Hepatocyte (in vitro differentiated cells): ENCODE data around the gene GMEB2.

Experiments used
- CTCF ChIP-seq: fragments of 200-600 bp; sonication (generic); IDR thresholded peaks from 2 replicates; pipeline ENCODE4 v1.5.1; 2016; ENCODE audit warnings: antibody characterized with exemption, mild to moderate bottlenecking; ENCODE audit not compliant: poor library complexity
- EZH2 ChIP-seq: fragments of 200-600 bp; sonication (generic); IDR thresholded peaks from 2 replicates; pipeline ENCODE4 v1.6.1; 2016; ENCODE audit warnings: antibody characterized with exemption, mild to moderate bottlenecking, borderline replicate concordance
- EZH2phosphoT487 ChIP-seq: fragments of 200-600 bp; sonication (generic); IDR thresholded peaks from one replicate; pipeline ENCODE4 v1.6.1; 2018; ENCODE audit warnings: antibody characterized with exemption, mild to moderate bottlenecking, low read depth, moderate library complexity; ENCODE audit not compliant: unreplicated experiment, severe bottlenecking

GRCh38 chr20:63545814-63546213 is 81.1 kb downstream of the GMEB2 start:
- TF ChIP-seq CTCF (no peak), EZH2 (no peak), EZH2phosphoT487 (no peak)
